ENCODE results near the gene FCGBP.

FCGBP gene

DNA sequence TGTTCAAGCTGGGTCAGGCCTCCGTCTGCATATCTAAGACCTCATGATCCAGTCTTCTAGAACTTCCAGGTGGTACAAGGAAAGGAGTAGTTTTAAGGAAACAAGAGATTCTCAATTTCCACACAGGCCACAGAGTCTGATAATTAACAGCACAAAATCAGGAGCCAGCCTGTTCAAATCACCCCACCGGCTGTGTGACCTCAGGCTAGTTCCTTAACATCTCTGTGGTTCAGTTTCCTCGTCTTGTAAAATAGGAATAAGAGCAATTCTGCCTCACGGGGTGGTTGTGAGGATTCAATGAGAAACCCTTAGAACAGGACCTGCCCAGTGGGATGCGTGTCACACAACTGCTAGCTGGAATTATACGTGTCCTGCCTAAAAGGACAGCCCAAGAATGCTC, 25.6 kb downstream of the FCGBP start:
- TF ChIP-seq POLR2AphosphoS5 (IDR thresholded peaks at IDR 0.05; ENCODE audit: low read depth, low read length) = no peak
- no peak for TF ChIP-seq FOXP2 (optimal IDR thresholded peaks at IDR 0.05; ENCODE audit: borderline replicate concordance, extremely low read depth, extremely low read length, insufficient read depth)
- TF ChIP-seq, protein P1, sequence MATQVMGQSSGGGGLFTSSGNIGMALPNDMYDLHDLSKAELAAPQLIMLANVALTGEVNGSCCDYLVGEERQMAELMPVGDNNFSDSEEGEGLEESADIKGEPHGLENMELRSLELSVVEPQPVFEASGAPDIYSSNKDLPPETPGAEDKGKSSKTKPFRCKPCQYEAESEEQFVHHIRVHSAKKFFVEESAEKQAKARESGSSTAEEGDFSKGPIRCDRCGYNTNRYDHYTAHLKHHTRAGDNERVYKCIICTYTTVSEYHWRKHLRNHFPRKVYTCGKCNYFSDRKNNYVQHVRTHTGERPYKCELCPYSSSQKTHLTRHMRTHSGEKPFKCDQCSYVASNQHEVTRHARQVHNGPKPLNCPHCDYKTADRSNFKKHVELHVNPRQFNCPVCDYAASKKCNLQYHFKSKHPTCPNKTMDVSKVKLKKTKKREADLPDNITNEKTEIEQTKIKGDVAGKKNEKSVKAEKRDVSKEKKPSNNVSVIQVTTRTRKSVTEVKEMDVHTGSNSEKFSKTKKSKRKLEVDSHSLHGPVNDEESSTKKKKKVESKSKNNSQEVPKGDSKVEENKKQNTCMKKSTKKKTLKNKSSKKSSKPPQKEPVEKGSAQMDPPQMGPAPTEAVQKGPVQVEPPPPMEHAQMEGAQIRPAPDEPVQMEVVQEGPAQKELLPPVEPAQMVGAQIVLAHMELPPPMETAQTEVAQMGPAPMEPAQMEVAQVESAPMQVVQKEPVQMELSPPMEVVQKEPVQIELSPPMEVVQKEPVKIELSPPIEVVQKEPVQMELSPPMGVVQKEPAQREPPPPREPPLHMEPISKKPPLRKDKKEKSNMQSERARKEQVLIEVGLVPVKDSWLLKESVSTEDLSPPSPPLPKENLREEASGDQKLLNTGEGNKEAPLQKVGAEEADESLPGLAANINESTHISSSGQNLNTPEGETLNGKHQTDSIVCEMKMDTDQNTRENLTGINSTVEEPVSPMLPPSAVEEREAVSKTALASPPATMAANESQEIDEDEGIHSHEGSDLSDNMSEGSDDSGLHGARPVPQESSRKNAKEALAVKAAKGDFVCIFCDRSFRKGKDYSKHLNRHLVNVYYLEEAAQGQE (IDR thresholded peaks at IDR 0.05; ENCODE audit: insufficient read depth in 1 of 2, low read depth in 2 of 2, low read length in 2 of 2) = no peak
- no peak for TF ChIP-seq SIN3A (IDR thresholded peaks at IDR 0.05; ENCODE audit: borderline replicate concordance, insufficient read depth, low read length)
- TF ChIP-seq TAF1 (IDR thresholded peaks at IDR 0.05; ENCODE audit: borderline replicate concordance, insufficient read depth, low read length) = no peak

DNA sequence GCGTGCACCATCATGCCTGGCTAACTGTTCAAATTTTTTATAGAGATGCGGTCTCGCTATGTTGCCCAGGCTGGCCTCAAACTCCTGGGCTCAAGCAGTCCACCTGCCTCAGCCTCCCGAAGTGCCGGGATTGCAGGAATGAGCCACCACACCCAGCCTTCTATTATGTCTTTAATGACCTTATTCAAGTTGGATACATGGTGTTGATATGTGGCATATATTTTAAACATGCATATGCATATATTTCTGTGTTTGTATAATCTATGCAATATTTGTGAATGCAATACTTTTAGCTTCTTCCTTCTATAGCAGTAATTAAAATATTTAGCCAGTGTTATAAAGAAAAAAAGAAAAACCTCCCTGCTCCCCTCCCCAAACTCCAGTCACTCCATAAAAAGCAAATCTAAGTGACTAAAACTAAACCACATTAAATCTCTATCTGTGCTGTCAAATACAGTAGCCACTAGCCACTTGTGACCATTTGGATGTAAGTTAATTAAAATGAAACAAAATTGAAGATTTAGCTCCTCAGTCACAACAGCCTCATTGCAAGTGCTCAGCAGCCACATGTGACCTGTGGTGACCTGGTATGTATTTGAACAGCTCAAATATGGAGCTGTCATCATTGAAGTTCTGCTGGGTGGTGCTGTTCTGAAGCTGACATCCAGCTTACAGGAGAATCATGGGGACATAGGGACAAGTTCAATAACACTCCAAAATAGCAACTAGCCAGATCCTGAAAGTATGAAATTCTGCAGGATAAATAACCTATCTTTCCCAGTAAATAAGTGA, 27.4 kb downstream of the FCGBP start:
- no peak for TF ChIP-seq TAF1 (IDR thresholded peaks at IDR 0.05; ENCODE audit: borderline replicate concordance, insufficient read depth, low read length)
- no peak for TF ChIP-seq SIN3A (IDR thresholded peaks at IDR 0.05; ENCODE audit: borderline replicate concordance, insufficient read depth, low read length)
- TF ChIP-seq FOXP2 (optimal IDR thresholded peaks at IDR 0.05; ENCODE audit: borderline replicate concordance, extremely low read depth, extremely low read length, insufficient read depth) = no peak
- TF ChIP-seq, protein P1 (IDR thresholded peaks at IDR 0.05; ENCODE audit: insufficient read depth in 1 of 2, low read depth in 2 of 2, low read length in 2 of 2) = no peak
- TF ChIP-seq POLR2AphosphoS5 (IDR thresholded peaks at IDR 0.05; ENCODE audit: low read depth, low read length) = no peak

DNA sequence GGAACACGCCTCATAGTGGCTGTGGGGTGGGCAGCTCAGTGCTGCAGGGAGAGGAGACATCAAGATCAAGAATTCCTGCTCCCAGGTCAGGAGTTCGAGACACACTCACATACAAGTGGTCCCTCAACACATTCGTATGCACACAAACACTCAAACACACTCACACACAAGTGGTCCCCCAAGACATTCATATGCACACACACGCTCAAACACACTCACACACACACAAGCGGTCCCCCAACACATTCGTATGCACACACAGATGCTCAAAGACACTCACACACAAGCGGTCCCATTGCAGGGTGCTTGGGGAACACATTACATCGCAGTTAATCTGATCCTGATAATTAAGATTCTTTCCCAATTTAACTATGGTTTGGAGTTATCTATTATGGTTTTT, 28.2 kb downstream of the FCGBP start:
- TF ChIP-seq FOXP2 (optimal IDR thresholded peaks at IDR 0.05; ENCODE audit: borderline replicate concordance, extremely low read depth, extremely low read length, insufficient read depth) (no peak), SIN3A (IDR thresholded peaks at IDR 0.05; ENCODE audit: borderline replicate concordance, insufficient read depth, low read length) (no peak), TAF1 (IDR thresholded peaks at IDR 0.05; ENCODE audit: borderline replicate concordance, insufficient read depth, low read length) (no peak), POLR2AphosphoS5 (IDR thresholded peaks at IDR 0.05; ENCODE audit: low read depth, low read length) (no peak)
- TF ChIP-seq, protein P1 (IDR thresholded peaks at IDR 0.05; ENCODE audit: insufficient read depth in 1 of 2, low read depth in 2 of 2, low read length in 2 of 2) = no peak

DNA sequence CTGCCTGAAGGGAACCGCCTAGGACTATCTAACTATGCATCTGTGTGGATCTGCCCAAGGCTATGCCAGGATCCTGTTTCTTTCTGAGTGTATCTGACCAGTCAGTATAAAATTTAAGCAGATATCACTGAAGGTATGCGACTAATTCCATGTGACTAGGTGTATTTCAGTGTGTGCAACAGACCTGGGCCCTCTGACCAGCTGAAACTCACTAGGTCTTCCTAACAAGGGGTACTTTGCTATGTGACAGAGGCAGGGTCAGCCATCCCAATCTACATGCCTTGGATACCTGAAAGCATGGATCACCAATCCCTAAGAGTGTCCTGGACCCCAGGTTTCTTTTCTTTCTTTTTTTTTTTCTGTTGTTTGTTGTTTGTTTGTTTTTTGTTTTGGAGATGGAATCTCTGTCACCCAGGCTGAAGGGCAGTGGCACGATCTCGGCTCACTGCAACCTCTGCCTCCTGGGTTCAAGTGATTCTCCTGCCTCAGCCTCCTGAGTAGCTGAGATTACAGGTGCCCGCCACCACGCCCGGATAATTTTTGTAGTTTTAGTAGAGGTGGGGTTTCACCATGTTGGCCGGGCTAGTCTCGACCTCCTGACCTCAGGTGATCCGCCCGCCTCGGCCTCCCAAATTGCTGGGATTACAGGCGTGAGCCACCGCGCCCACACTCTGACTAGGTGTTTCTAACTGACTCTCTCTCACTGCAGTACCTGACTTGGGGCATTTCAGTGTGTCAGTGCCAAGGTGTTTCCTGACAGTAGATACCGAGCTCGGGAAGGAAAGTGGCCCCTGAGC, 43.5 kb downstream of the FCGBP start:
- no peak for TF ChIP-seq TAF1 (IDR thresholded peaks at IDR 0.05; ENCODE audit: borderline replicate concordance, insufficient read depth, low read length)
- TF ChIP-seq POLR2AphosphoS5 (IDR thresholded peaks at IDR 0.05; ENCODE audit: low read depth, low read length) = no peak
- TF ChIP-seq, protein P1 (IDR thresholded peaks at IDR 0.05; ENCODE audit: insufficient read depth in 1 of 2, low read depth in 2 of 2, low read length in 2 of 2) = no peak
- no peak for TF ChIP-seq SIN3A (IDR thresholded peaks at IDR 0.05; ENCODE audit: borderline replicate concordance, insufficient read depth, low read length)
- no peak for TF ChIP-seq FOXP2 (optimal IDR thresholded peaks at IDR 0.05; ENCODE audit: borderline replicate concordance, extremely low read depth, extremely low read length, insufficient read depth)

Measured in PFSK-1 (cell line).